Choroid plexus epithelial cell (primary cell): Measurements from ENCODE around the gene CDS2.

ENCODE experiments used
- DNase-seq: peaks from one replicate; pipeline ENCODE4 v3.0.0-alpha.2; 2010; ENCODE audit warnings: low read depth
- H3K4me3 ChIP-seq: 2 replicates; pipeline ENCODE4 v1.5.1; 2011; ENCODE audit warnings: low read depth, mild to moderate bottlenecking, control low read depth, low read length, moderate library complexity
- CTCF ChIP-seq: conservative IDR thresholded peaks from 2 replicates; pipeline ENCODE4 v1.5.1; 2011; ENCODE audit warnings: low read depth, mild to moderate bottlenecking, control low read depth, inconsistent platforms, low read length, moderate library complexity

Gene CDS2

GRCh38 chr20:5180933-5181332, 54.1 kb downstream of the CDS2 start:
- peak overlapping the region; percentile 19 for H3K4me3 ChIP-seq
- TF ChIP-seq CTCF = no peak
- peak; percentile 26 for DNase-seq

GRCh38 chr20:5181492-5181891, 54.7 kb downstream of the CDS2 start:
- DNase-seq = no peak
- no peak for TF ChIP-seq CTCF
- H3K4me3 ChIP-seq = no peak overlapping the region

GRCh38 chr20:5181958-5182357, 55.1 kb downstream of the CDS2 start:
- peak; percentile 82 for DNase-seq
- no peak for TF ChIP-seq CTCF

GRCh38 chr20:5182615-5183254, 55.9 kb downstream of the CDS2 start:
- TF ChIP-seq CTCF = no peak
- no peak overlapping the region for H3K4me3 ChIP-seq
- no peak for DNase-seq

More at GRCh38 chr20:5181958-5182357, 55.1 kb downstream of the CDS2 start:
- no peak overlapping the region for H3K4me3 ChIP-seq

GRCh38 chr20:5183731-5184474, 57.1 kb downstream of the CDS2 start:
- no peak overlapping the region for H3K4me3 ChIP-seq
- DNase-seq = no peak
- no peak for TF ChIP-seq CTCF

GRCh38 chr20:5184684-5185083, 57.9 kb downstream of the CDS2 start:
- TF ChIP-seq CTCF = no peak
- H3K4me3 ChIP-seq = no peak overlapping the region
- DNase-seq = no peak

- H3K4me3 ChIP-seq = no peak overlapping the region
- DNase-seq = no peak
- no peak for TF ChIP-seq CTCF
These were observed 60.3 kb downstream of the CDS2 start for GRCh38 chr20:5187122-5187521.
